Upper lobe of right lung (tissue), 1 donor: ENCODE measurements around the gene PLD5. TPM values are rescaled to one million over a fixed set of nuclear protein-coding genes. Genes with fewer than 3 reads are reported as not detected.
"Not testable (repeated sequence)": the region's sequence is repeated elsewhere in the genome, so short reads cannot be mapped to it uniquely, and the experiment has no call there.

ENCODE experiments used
- ATAC-seq: fragments of 200-7000 bp; cut with Tn5 transposase; one replicate; pipeline ENCODE4 v1.9.1; 2020; ENCODE audit warnings: mild to moderate bottlenecking, moderate library complexity
- DNase-seq: peaks from one replicate; pipeline ENCODE4 v3.0.0-alpha.2; 2020
- H3K27ac ChIP-seq: fragments of 200-600 bp; one replicate; pipeline ENCODE4 v1.8.0; 2022
- H3K27me3 ChIP-seq: fragments of 200-600 bp; one replicate; pipeline ENCODE4 v1.8.0; 2022; ENCODE audit warnings: mild to moderate bottlenecking
- H3K36me3 ChIP-seq: fragments of 200-600 bp; one replicate; pipeline ENCODE4 v1.8.0; 2022
- H3K4me1 ChIP-seq: fragments of 200-600 bp; one replicate; pipeline ENCODE4 v1.8.0; 2022
- H3K4me3 ChIP-seq: fragments of 200-600 bp; one replicate; pipeline ENCODE4 v1.8.0; 2022; ENCODE audit warnings: mild to moderate bottlenecking
- H3K9me3 ChIP-seq: fragments of 200-600 bp; one replicate; pipeline ENCODE4 v1.8.0; 2022
- CTCF ChIP-seq: fragments of 200-600 bp; IDR thresholded peaks from one replicate; pipeline ENCODE4 v1.8.0; 2022; ENCODE audit warnings: antibody characterized with exemption
- intact Hi-C: fragments of 100-400 bp; cut with DNase I; formaldehyde crosslinking; loops from one replicate; pipeline ENCODE4 v1.11.0; 2022
- total RNA-seq: library from RNA; stranded (reverse); fragmentation: NEBNext Ultra II Directional; extraction: Animal tissue kit (Norgen Biotek cat#: 25700); gene quantifications from one replicate; pipeline ENCODE4 v1.2.1, GENCODE V29; 2021
- donor health status: DM: no; HTN: yes; CAD: no; lungs with severe emphysema.

Gene PLD5
- total RNA-seq, 1 donor from 2014 or later = 0.87 TPM

- Histone ChIP-seq H3K27me3 (no peaks in the 10 kb centered on the region), H3K9me3 (no peaks in the 10 kb centered on the region), H3K27ac (no peak overlapping the region), H3K36me3 (no peaks in the 10 kb centered on the region), H3K4me1 (no peaks in the 10 kb centered on the region), H3K4me3 (no peak overlapping the region)
- intact Hi-C loops = no loop called here
- ATAC-seq = no peak
- no peak for TF ChIP-seq CTCF
- no peak for DNase-seq
Measured at GRCh38 chr1:242239398-242239797, 285.1 kb downstream of the PLD5 start.

- H3K27me3 ChIP-seq = no peaks in the 10 kb centered on the region
- DNase-seq (no peak), ATAC-seq (no peak)
- H3K36me3 ChIP-seq = no peaks in the 10 kb centered on the region
- no peak for TF ChIP-seq CTCF
- no peak overlapping the region for H3K4me3 ChIP-seq
- H3K9me3 ChIP-seq = no peaks in the 10 kb centered on the region
- H3K27ac ChIP-seq = no peak overlapping the region
- no peaks in the 10 kb centered on the region for H3K4me1 ChIP-seq
- intact Hi-C loops = no loop called here
Measured at GRCh38 chr1:242237051-242237450, 287.4 kb downstream of the PLD5 start.

- no peaks in the 10 kb centered on the region for H3K36me3 ChIP-seq
- H3K4me3 ChIP-seq = no peak overlapping the region
- H3K9me3 ChIP-seq = no peaks in the 10 kb centered on the region
- H3K27me3 ChIP-seq = no peaks in the 10 kb centered on the region
- no peak for DNase-seq
- intact Hi-C loops = no loop called here
- ATAC-seq = no peak
- H3K27ac ChIP-seq = no peak overlapping the region
- H3K4me1 ChIP-seq = no peaks in the 10 kb centered on the region
- TF ChIP-seq CTCF = no peak
Measured at GRCh38 chr1:242228991-242229390, 295.5 kb downstream of the PLD5 start.

- H3K27me3 ChIP-seq = no peaks in the 10 kb centered on the region
- intact Hi-C loops = no loop called here
- H3K27ac ChIP-seq = no peak overlapping the region
- no peak for TF ChIP-seq CTCF
- H3K36me3 ChIP-seq = no peaks in the 10 kb centered on the region
- DNase-seq = no peak
- no peaks in the 10 kb centered on the region for H3K4me1 ChIP-seq
- no peaks in the 10 kb centered on the region for H3K9me3 ChIP-seq
- ATAC-seq = no peak
- H3K4me3 ChIP-seq = no peak overlapping the region
Measured at GRCh38 chr1:242225767-242226573, 298.5 kb downstream of the PLD5 start.

GRCh38 chr1:242224878-242225766 lies 299.4 kb downstream of the PLD5 start:
- H3K36me3 ChIP-seq, DNase-seq, H3K4me3 ChIP-seq, H3K27me3 ChIP-seq, H3K27ac ChIP-seq, ATAC-seq, H3K9me3 ChIP-seq, H3K4me1 ChIP-seq, intact Hi-C loops: not testable (repeated sequence)

GRCh38 chr1:242224461-242224860 lies 300.0 kb downstream of the PLD5 start:
- no peak overlapping the region for H3K4me3 ChIP-seq
- no peak overlapping the region for H3K27ac ChIP-seq
- no peaks in the 10 kb centered on the region for H3K36me3 ChIP-seq
- no peaks in the 10 kb centered on the region for H3K9me3 ChIP-seq
- H3K27me3 ChIP-seq = no peaks in the 10 kb centered on the region
- DNase-seq (no peak), ATAC-seq (no peak)
- TF ChIP-seq CTCF = no peak
- intact Hi-C loops = no loop called here
- H3K4me1 ChIP-seq = no peaks in the 10 kb centered on the region
